HG03460 (cell line): ENCODE results near the gene SLC41A1.

Experiments used
- ATAC-seq: cut with Tn5 transposase; IDR thresholded peaks from one replicate; pipeline ENCODE4 v1.9.1; 2021; ENCODE audit not compliant: unreplicated experiment

SLC41A1 gene

GRCh38 chr1:205760606-205761005 lies 52.4 kb downstream of the SLC41A1 start:
- ATAC-seq, result no peak

GRCh38 chr1:205756552-205756951 lies 56.4 kb downstream of the SLC41A1 start:
- ATAC-seq, result no peak

DNA sequence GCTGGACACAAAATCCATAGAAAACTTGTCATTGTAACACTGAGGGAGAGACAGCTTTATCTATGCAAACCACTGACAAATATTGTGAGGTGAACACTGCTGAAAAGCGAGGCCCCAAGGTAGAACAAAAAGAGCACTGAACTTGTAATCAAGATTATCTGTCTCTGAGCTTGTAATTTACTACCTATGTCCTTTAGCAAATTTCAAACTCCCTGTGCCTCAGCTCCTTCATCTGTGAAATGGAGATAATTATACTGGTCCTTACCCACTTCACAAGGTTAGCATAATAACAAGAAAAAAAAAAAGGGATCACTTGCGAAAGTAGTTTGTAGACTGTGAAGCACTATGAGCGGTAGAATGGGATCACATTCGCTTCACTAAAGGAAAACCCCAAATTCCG lies 58.1 kb downstream of the SLC41A1 start:
- ATAC-seq, result no peak

GRCh38 chr1:205751036-205751651 lies 61.9 kb downstream of the SLC41A1 start:
- no peak for ATAC-seq

DNA sequence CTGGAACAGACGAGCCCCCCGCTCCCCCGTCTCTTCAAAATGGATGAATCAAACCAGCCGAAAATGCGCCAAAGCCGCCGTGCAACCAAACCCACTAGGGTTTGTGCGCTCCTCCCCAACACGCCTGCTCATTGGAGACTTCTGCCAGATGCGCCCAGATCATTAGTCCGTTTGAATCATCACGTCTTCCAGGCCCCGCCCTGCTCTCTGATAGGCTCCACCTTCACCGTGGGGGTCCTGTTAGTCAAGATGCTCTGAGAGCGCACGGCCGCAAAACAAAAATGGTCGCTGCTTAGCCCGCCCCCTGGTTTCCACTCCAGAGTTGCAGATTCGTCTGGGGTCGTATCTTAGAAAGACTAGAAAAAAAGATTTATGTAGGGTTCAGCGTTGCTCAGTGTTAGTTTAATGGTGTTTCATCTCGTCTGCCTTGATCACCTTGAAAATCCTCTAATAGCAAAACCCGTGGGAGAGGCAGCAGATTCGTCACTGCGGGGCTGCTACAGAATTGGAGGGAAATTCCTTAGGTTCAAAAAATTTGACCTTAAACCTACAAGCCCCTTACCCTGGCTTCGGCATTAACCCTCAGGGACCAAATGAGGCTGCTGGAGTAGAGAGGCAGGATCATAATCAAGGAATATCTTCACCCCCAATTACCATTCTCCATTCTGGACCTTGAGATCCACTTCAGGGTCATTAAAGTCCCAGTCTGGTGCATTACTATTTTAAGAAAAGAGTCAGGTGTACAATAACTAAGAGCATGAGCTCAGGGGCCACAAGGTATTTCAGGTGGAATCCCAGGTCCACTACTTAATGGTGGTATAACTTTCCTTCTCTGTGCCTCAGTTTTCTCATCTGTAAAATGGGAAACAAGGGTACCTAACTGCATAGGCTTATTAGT lies 62.6 kb downstream of the SLC41A1 start, which contains the start of gene NUCKS1:
Gene NUCKS1 (minus strand): TSS at position 45 of the 898 bp plus-strand sequence. CDS start 209 bp downstream, outside the sequence.
- ATAC-seq, result peak; percentile 82

DNA sequence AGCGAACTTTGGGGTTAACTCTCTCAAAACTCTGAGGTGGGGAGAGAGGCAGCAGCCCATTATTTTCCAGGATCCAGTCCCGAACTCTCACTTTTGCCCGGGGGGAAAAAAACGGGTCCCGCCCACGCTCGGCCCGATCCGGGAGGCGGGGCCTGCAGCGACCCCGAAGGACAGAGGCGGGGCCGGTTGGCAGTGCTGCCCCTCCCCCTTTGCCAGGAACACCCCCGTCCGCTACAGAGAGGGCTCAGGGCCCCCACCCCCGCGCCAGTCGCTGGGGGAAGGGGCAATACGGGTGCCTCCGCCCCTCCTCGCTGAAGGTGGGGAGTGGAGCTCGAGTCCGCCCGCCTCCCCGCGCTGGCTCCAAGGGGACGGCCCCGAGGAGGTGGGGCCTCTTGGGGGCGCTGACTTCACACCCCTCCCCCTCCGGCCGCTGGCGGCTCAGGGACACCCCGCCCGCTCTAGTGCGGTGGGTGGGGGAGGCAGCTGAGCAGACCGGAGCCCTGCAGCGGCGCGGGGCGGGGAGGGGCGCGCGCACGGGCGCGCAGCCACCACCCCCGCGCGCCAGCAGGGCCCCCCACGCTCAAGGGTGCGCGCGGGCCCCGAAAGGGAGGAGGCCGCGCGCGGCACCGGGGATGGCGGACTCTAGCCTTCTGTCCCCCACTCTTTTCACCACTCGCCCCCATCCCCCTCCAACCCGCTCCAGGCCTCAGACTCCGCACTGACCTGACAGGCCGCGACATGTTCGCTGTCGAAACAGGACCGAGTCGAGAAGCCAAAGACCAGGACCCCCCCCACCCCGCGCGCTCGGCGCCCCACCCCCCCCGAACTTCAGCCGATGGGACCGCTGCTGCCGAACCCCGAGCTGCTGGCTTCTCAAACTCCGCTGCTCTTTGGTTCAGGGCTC lies 63.5 kb downstream of the SLC41A1 start:
- ATAC-seq, result peak; percentile 73

DNA sequence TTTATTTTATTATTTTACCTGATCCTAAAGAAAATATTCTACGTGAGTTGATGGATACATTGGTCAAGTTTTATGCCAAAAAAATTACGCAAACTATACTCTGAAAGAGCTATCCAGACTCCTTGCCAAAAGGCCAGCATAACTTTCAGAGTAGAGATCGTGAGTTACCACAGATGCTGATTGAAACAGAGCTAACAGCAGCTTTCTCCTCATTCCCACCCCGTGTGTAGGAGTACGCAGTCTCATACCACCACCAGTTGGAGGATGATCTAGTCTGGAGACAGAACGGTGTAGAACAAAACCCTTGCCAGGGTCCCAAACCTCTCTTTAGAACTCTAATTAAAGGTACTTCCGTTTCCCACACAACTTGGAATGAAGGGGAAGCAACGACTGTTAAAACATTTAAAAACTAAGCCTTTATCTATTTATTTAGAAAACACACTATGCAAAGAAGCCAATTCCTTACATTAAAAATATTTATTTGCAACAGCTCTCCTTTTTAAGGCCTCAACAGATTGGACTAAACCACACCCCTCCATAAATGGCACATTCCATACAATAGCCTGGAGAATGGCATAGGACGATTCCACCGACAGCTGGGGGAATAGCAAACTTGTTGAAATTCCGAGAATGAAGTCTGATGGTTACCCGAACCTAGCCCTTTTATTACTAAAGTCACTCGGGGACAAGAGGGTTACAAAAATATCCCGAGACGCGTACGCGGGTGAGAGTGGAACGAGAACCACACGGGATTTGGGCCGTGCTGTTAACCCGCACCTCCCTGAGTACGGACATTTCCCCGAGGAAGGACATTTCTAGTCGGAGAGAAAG lies 64.4 kb downstream of the SLC41A1 start:
- peak; percentile 17 for ATAC-seq

- ATAC-seq, result no peak
Observed at GRCh38 chr1:205746757-205747412, 66.1 kb downstream of the SLC41A1 start.

- ATAC-seq, result no peak
Observed at GRCh38 chr1:205744403-205744802, 68.6 kb downstream of the SLC41A1 start.

- no peak for ATAC-seq
Observed at GRCh38 chr1:205743977-205744376, 69.0 kb downstream of the SLC41A1 start.

DNA sequence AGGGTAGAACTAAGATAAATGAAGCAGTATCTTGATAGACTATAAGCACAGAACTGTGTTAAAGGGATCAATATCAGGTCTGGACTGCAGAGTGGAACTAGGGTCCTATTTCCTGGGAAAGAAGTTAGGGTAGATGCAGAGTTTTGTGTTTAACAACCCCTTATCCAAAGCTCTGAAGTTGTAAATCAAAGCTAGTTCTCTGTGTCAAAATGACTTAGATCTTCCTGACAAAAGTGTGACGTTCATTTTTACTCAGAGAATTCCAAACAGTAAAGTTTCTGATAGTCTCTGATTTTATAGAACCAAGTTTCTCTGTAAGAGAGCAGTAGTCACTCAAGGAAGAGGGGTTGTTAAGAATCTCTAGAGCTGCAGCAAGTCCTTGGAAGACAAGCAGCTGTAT lies 71.3 kb downstream of the SLC41A1 start:
- ATAC-seq, result no peak

DNA sequence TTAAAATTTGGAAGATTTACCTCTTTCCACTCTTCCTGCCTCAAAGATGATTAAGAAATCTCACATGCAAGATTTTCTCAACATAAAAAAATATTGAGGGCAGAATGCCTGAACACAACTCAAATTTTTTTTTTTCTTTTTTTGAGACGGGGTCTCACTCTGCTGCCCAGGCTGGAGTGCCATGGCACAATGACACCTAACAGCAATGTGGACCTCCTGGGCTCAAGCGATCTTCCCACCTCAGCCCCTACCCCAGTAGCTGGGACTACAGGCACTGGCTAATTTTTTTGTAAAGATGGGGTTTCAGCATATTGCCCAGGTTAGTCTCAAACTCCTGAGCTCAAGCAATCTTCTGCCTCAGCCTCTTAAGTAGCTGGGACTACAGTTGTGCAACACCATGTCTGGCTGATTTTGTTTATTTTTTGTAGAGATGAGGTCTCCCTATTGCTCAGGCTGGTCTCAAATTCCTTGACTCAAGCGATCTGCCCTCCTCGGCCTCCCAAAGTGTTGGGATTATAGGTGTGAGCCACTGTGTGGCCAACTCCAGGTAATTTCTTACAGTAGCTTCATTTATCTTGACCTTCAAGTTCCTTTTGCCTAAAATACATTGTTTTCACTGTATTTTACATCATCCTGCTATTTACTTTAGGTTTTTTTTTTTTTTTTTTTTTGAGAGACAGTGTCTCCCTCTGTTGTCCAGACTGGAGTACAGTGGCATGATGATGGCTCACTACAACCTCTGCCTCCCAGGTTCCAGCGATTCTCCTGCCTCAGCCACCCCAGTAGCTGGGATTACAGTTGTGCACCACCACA lies 73.4 kb downstream of the SLC41A1 start:
- ATAC-seq, result no peak
